HCT116 (cell line): Measurements from ENCODE around the gene SPATA19. TPM values are rescaled to one million over a fixed set of nuclear protein-coding genes. Genes with fewer than 3 reads are reported as not detected.

Source experiments
- ATAC-seq: fragments of 200-7000 bp; cut with Tn5 transposase; 2 replicates; pipeline ENCODE4 v1.9.1; 2020; ENCODE audit warnings: mild to moderate bottlenecking, moderate library complexity
- BruUV-seq: library from RNA; stranded (reverse); fragments of 400-500 nt; replicated peaks from 2 replicates; lab custom pipeline; 2021; lab: Mats Ljungman, UMichigan
- CTCF ChIA-PET: fragments of 300-600 bp; sonication (Branson Sonifier 250); formaldehyde crosslinking; loops from one replicate; lab custom pipeline; 2021; ENCODE audit warnings: antibody characterized with exemption; lab: Charles Lee
- POLR2A ChIA-PET: fragments of 300-600, 350-600 bp; sonication (Branson Sonifier 250); formaldehyde crosslinking; loops from one replicate; lab custom pipeline; 2021; ENCODE audit warnings: antibody characterized with exemption; lab: Charles Lee
- RAD21 ChIA-PET, 2 experiments: fragments of 300-600 bp; sonication (Branson Sonifier 250); formaldehyde crosslinking; loops; one replicate each; lab custom pipeline; 2023; ENCODE audit warnings: low total read pairs in 2 of 2; ENCODE audit not compliant: uncharacterized antibody in 2 of 2, unreplicated experiment in 2 of 2, low non-redundant PET in 1 of 2; lab: Charles Lee
- DNase-seq: peaks from one replicate; pipeline ENCODE4 v3.0.0-alpha.2; 2010; ENCODE audit warnings: low read depth, low spot score
- H2AFZ ChIP-seq: fragments of 200-600 bp; shearing (Covaris generic), sonication (generic); 2 replicates; pipeline ENCODE4 v1.6.1; 2017; ENCODE audit warnings: low read depth, mixed run types, mixed read lengths, antibody characterized with exemption, low read length; ENCODE audit not compliant: poor library complexity, severe bottlenecking
- H3K27ac ChIP-seq: 2 replicates; pipeline ENCODE4 v1.5.1; 2012; ENCODE audit warnings: low read depth, low read length
- H3K27me3 ChIP-seq: fragments of 200-600 bp; sonication (generic); 2 replicates; pipeline ENCODE4 v1.6.1; 2016; ENCODE audit warnings: mixed run types, low read length, mixed read lengths; ENCODE audit not compliant: insufficient read depth
- H3K36me3 ChIP-seq, 2 experiments: fragments of 200-500 bp in 1 of 2; fragments of 200-600 bp in 1 of 2; sonication (Bioruptor generic) in 1 of 2; sonication (generic) in 1 of 2; 2 replicates each; pipeline versions ENCODE4 v1.5.1 to v1.6.1; 2014 to 2016; ENCODE audit warnings: low read length in 2 of 2, inconsistent platforms in 1 of 2, mixed read lengths in 1 of 2, mixed run types in 1 of 2; ENCODE audit not compliant: insufficient read depth in 2 of 2, control insufficient read depth in 1 of 2
- H3K4me1 ChIP-seq, 2 experiments: fragments of 200-600 bp in 1 of 2; sonication (generic) in 1 of 2; 2 replicates each; pipeline versions ENCODE4 v1.5.1 to v1.6.1; 2012 to 2017; ENCODE audit warnings: low read length in 2 of 2, inconsistent platforms in 1 of 2, mild to moderate bottlenecking in 1 of 2, mixed read lengths in 1 of 2, mixed run types in 1 of 2, moderate library complexity in 1 of 2; ENCODE audit not compliant: insufficient read depth in 2 of 2, control insufficient read depth in 1 of 2
- H3K4me2 ChIP-seq: fragments of 200-600 bp; sonication (generic); 2 replicates; pipeline ENCODE4 v1.6.1; 2017; ENCODE audit warnings: mixed run types, low read length, mixed read lengths
- H3K4me3 ChIP-seq, 2 experiments: fragments of 200-600 bp in 1 of 2; sonication (generic) in 1 of 2; replicated peaks in 1 of 2; 2 replicates each; pipeline ENCODE4 v1.5.1; 2011 to 2016; ENCODE audit warnings: low read length in 2 of 2, control low read depth in 1 of 2, low read depth in 1 of 2, mild to moderate bottlenecking in 1 of 2, mixed read lengths in 1 of 2, mixed run types in 1 of 2
- H3K79me2 ChIP-seq: fragments of 200-600 bp; sonication (generic); 2 replicates; pipeline ENCODE4 v1.6.1; 2017; ENCODE audit warnings: mild to moderate bottlenecking, mixed run types, low read length, moderate library complexity, mixed read lengths; ENCODE audit not compliant: insufficient read depth
- H3K9ac ChIP-seq: fragments of 200-600 bp; sonication (generic); 2 replicates; pipeline ENCODE4 v1.6.1; 2016; ENCODE audit warnings: low read length, mixed read lengths
- H3K9me2 ChIP-seq: fragments of 200-600 bp; sonication (generic), shearing (Covaris generic); 2 replicates; pipeline ENCODE4 v1.6.1; 2017; ENCODE audit warnings: mixed run types, mild to moderate bottlenecking, moderate library complexity; ENCODE audit not compliant: insufficient read depth
- H3K9me3 ChIP-seq, 2 experiments: fragments of 200-500 bp in 1 of 2; fragments of 200-600 bp in 1 of 2; sonication (Bioruptor generic) in 1 of 2; sonication (generic) in 1 of 2; 2 replicates each; pipeline ENCODE4 v1.6.1; 2014 to 2017; ENCODE audit warnings: low read length in 2 of 2, mixed read lengths in 2 of 2, inconsistent platforms in 1 of 2, low read depth in 1 of 2, mild to moderate bottlenecking in 1 of 2, mixed run types in 1 of 2, moderate library complexity in 1 of 2; ENCODE audit not compliant: control insufficient read depth in 1 of 2, insufficient read depth in 1 of 2
- H4K20me1 ChIP-seq: fragments of 200-600 bp; sonication (generic), shearing (Covaris generic); 2 replicates; pipeline ENCODE4 v1.6.1; 2017; ENCODE audit warnings: mixed run types, mild to moderate bottlenecking, moderate library complexity; ENCODE audit not compliant: insufficient read depth
- CBX3 ChIP-seq: IDR thresholded peaks from 2 replicates; pipeline ENCODE4 v1.6.1; 2012; ENCODE audit warnings: low read depth
- EGR1 ChIP-seq: IDR thresholded peaks from 2 replicates; pipeline ENCODE4 v1.6.1; 2012; ENCODE audit warnings: low read depth
- JUND ChIP-seq: IDR thresholded peaks from 2 replicates; pipeline ENCODE4 v1.6.1; 2012
- RAD21 ChIP-seq: IDR thresholded peaks from 2 replicates; pipeline ENCODE4 v1.6.1; 2012; ENCODE audit warnings: low read depth, mild to moderate bottlenecking
- SRF ChIP-seq: IDR thresholded peaks from 2 replicates; pipeline ENCODE4 v1.6.1; 2012; ENCODE audit warnings: low read depth
- TCF7L2 ChIP-seq: IDR thresholded peaks from 2 replicates; pipeline ENCODE4 v1.7.0; 2011; ENCODE audit warnings: borderline replicate concordance, inconsistent platforms; ENCODE audit not compliant: insufficient read depth, insufficient read length; ENCODE audit errors: extremely low read depth
- YY1 ChIP-seq: IDR thresholded peaks from 2 replicates; pipeline ENCODE4 v1.6.1; 2011; ENCODE audit warnings: low read length, low read depth, moderate library complexity, mild to moderate bottlenecking; ENCODE audit not compliant: insufficient replicate concordance; ENCODE audit errors: extremely low read depth
- ZFX ChIP-seq: fragments of 450-650 bp; IDR thresholded peaks from 2 replicates; pipeline ENCODE4 v1.6.1; 2017
- intact Hi-C: fragments of 100-400 bp; cut with micrococcal nuclease; formaldehyde crosslinking; loops from 2 replicates; pipeline ENCODE4 v1.10.0; 2022
- total RNA-seq: library from RNA; stranded (reverse); gene quantifications from one replicate; pipeline ENCODE4 v1.2.1, GENCODE V29; 2021; ENCODE audit not compliant: unreplicated experiment
- TF ChIP-seq, protein P1 (sequence below): IDR thresholded peaks from 2 replicates; pipeline ENCODE4 v1.6.1; 2012
- TF ChIP-seq, protein P2 (sequence below), 3 experiments: fragments of 200-600 bp in 1 of 3; sonication (generic) in 1 of 3; IDR thresholded peaks in 2 of 3; conservative IDR thresholded peaks in 1 of 3; 2 replicates each; pipeline ENCODE4 v1.5.1; 2012 to 2017; ENCODE audit warnings: low read depth in 2 of 3, low read length in 2 of 3, antibody characterized with exemption in 1 of 3, borderline replicate concordance in 1 of 3, control low read depth in 1 of 3, mild to moderate bottlenecking in 1 of 3, mixed read lengths in 1 of 3, mixed run types in 1 of 3, moderate library complexity in 1 of 3; ENCODE audit not compliant: insufficient read depth in 1 of 3
- TF ChIP-seq, protein P3 (sequence below): IDR thresholded peaks from 2 replicates; pipeline ENCODE4 v1.6.1; 2012; ENCODE audit warnings: low read depth

The SPATA19 gene
- total RNA-seq, 1 experiment from 2014 or later: not detected

DNA sequence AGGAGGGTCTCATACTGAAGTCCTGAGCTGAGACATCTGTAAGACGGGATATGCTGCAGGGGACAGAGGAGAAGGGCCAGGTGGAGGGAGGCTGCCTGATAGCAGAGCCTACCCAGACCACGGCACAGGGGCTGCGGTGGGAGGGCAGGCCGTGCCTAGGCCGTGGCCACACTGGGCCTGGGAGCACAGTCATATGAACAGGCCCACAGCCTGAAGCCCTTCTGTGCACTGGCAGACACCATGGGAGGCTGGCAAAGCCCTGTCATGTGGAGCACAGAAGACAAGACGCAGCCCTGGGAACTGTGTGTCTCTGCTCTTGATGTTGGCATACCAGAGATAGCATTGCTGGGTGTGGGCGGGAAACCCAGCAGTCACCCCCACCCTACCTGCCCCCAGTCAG, 3.3 kb downstream of the SPATA19 start:
- no peaks in the 10 kb centered on the region for H3K36me3 ChIP-seq
- no peak overlapping the region for H3K9ac ChIP-seq
- TF ChIP-seq, protein P1, sequence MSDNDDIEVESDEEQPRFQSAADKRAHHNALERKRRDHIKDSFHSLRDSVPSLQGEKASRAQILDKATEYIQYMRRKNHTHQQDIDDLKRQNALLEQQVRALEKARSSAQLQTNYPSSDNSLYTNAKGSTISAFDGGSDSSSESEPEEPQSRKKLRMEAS: no peak
- H2AFZ ChIP-seq: no peak overlapping the region
- peaks cover 0 to 6% of the 10 kb centered on the region in 2 experiments; a peak in 1 of 4 replicates for H3K4me1 ChIP-seq
- ATAC-seq (peak; percentile 20; the same call in 1 of the 2 replicates), DNase-seq (no peak)
- no peaks in the 10 kb centered on the region for H3K9me2 ChIP-seq
- no peaks in the 10 kb centered on the region for H3K9me3 ChIP-seq
- no TSS peak for BruUV-seq
- intact Hi-C loops: no loop called here
- CTCF ChIA-PET: no interaction called here
- H3K79me2 ChIP-seq: no peaks in the 10 kb centered on the region
- H3K4me3 ChIP-seq: no peak overlapping the region
- H3K4me2 ChIP-seq: no peak overlapping the region
- peaks cover 15% of the 10 kb centered on the region; the same call in 1 of the 2 replicates for H3K27me3 ChIP-seq
- no peak overlapping the region for H3K27ac ChIP-seq
- RAD21 ChIA-PET: no interaction called here
- no peaks in the 10 kb centered on the region for H4K20me1 ChIP-seq
- POLR2A ChIA-PET: no interaction called here

DNA sequence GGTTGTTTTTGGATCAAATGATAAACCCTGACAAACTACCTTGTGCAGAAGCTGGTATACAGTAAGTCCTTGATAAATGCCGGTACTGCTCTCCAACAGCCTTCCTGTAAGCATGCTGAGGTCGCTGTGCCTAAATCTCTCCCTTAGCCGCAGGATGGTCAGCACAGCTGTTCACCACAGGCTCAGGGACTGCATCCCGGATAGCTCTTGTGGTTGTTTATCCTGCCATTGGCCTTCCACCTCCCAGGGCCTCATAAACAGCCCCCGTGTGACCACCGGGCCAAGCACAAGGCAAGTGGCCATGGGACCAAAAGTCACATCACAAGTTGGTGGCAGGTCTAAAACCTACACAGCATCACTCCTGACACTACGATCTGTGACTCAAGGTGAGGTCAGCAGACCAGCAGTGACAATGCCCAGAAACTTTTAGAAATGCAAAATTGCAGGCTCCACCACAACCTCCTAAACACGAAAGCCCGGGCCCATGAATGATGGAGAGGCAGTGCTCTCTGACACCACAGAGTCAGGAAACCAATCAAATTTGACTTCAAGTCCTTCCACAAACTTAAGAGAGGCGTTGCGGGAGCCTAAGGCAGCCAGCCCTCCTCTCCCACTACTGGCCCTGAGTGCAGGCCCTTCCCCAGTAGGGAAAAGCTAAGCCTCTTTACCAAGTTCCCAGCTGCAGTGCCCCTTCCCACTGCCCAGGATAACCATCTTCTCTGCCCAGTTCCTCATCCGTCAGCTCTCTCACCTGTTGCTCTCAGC, 3.9 kb downstream of the SPATA19 start:
- Histone ChIP-seq H3K79me2 (no peaks in the 10 kb centered on the region), H4K20me1 (no peaks in the 10 kb centered on the region), H3K9ac (no peak overlapping the region), H3K4me1 (peaks cover 0 to 6% of the 10 kb centered on the region in 2 experiments; a peak in 1 of 4 replicates), H3K4me3 (no peak overlapping the region), H3K4me2 (no peak overlapping the region), H3K36me3 (no peaks in the 10 kb centered on the region), H2AFZ (no peak overlapping the region), H3K27ac (no peak overlapping the region)
- BruUV-seq: no TSS peak
- POLR2A ChIA-PET: no interaction called here
- no peak for ATAC-seq
- no peak for DNase-seq
- TF ChIP-seq, protein P2, sequence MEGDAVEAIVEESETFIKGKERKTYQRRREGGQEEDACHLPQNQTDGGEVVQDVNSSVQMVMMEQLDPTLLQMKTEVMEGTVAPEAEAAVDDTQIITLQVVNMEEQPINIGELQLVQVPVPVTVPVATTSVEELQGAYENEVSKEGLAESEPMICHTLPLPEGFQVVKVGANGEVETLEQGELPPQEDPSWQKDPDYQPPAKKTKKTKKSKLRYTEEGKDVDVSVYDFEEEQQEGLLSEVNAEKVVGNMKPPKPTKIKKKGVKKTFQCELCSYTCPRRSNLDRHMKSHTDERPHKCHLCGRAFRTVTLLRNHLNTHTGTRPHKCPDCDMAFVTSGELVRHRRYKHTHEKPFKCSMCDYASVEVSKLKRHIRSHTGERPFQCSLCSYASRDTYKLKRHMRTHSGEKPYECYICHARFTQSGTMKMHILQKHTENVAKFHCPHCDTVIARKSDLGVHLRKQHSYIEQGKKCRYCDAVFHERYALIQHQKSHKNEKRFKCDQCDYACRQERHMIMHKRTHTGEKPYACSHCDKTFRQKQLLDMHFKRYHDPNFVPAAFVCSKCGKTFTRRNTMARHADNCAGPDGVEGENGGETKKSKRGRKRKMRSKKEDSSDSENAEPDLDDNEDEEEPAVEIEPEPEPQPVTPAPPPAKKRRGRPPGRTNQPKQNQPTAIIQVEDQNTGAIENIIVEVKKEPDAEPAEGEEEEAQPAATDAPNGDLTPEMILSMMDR (IDR thresholded peaks at IDR 0.05 in 2 of 3, conservative IDR thresholded peaks at IDR 0.05 in 1 of 3; ENCODE audit: borderline replicate concordance in 1 of 3, insufficient read depth in 1 of 3, low read depth in 2 of 3, low read length in 2 of 3): no peak
- TF ChIP-seq RAD21 (no peak), ZFX (no peak), TCF7L2 (no peak), YY1 (no peak), JUND (no peak), EGR1 (no peak), CBX3 (no peak), SRF (no peak)
- TF ChIP-seq, protein P1: no peak
- TF ChIP-seq, protein P3, sequence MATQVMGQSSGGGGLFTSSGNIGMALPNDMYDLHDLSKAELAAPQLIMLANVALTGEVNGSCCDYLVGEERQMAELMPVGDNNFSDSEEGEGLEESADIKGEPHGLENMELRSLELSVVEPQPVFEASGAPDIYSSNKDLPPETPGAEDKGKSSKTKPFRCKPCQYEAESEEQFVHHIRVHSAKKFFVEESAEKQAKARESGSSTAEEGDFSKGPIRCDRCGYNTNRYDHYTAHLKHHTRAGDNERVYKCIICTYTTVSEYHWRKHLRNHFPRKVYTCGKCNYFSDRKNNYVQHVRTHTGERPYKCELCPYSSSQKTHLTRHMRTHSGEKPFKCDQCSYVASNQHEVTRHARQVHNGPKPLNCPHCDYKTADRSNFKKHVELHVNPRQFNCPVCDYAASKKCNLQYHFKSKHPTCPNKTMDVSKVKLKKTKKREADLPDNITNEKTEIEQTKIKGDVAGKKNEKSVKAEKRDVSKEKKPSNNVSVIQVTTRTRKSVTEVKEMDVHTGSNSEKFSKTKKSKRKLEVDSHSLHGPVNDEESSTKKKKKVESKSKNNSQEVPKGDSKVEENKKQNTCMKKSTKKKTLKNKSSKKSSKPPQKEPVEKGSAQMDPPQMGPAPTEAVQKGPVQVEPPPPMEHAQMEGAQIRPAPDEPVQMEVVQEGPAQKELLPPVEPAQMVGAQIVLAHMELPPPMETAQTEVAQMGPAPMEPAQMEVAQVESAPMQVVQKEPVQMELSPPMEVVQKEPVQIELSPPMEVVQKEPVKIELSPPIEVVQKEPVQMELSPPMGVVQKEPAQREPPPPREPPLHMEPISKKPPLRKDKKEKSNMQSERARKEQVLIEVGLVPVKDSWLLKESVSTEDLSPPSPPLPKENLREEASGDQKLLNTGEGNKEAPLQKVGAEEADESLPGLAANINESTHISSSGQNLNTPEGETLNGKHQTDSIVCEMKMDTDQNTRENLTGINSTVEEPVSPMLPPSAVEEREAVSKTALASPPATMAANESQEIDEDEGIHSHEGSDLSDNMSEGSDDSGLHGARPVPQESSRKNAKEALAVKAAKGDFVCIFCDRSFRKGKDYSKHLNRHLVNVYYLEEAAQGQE: no peak
- TF ChIP-seq, all 23 proteins: peak for 0
- H3K27me3 ChIP-seq: peaks cover 13% of the 10 kb centered on the region; the same call in 1 of the 2 replicates
- intact Hi-C loops: no loop called here
- H3K9me2 ChIP-seq: no peaks in the 10 kb centered on the region
- ChIA-PET CTCF (no interaction called here), RAD21 (no interaction called here)
- no peaks in the 10 kb centered on the region for H3K9me3 ChIP-seq
